Cardiac muscle cell (in vitro differentiated cells and primary cell): Measurements from ENCODE around the gene CLEC12A. TPM values are rescaled to one million over a fixed set of nuclear protein-coding genes. Genes with fewer than 3 reads are reported as not detected.
"Not testable (repeated sequence)": the region's sequence is repeated elsewhere in the genome, so short reads cannot be mapped to it uniquely, and the experiment has no call there.

Experiments used
- DNase-seq, 2 donors: peaks; one replicate each; pipeline versions ENCODE4 v3.0.0 to v3.0.0-alpha.2; 2010 to 2017; ENCODE audit warnings: low read depth in 1 of 2, low spot score in 1 of 2
- H3K27ac ChIP-seq: fragments of 200-600 bp; sonication (generic); 2 replicates; pipeline ENCODE4 v1.5.1; 2016
- H3K27me3 ChIP-seq: fragments of 200-600 bp; sonication (generic); 2 replicates; pipeline ENCODE4 v1.6.0; 2016; ENCODE audit warnings: control low read depth
- H3K36me3 ChIP-seq: fragments of 200-600 bp; sonication (generic); 2 replicates; pipeline ENCODE4 v1.5.1; 2016; ENCODE audit warnings: control low read depth
- H3K4me1 ChIP-seq: fragments of 200-600 bp; sonication (generic); 2 replicates; pipeline ENCODE4 v1.8.1; 2017; ENCODE audit warnings: low read depth, mild to moderate bottlenecking, mixed run types
- H3K4me3 ChIP-seq: fragments of 200-600 bp; sonication (generic); 2 replicates; pipeline ENCODE4 v1.5.1; 2016; ENCODE audit warnings: mild to moderate bottlenecking
- H3K9me3 ChIP-seq: fragments of 200-600 bp; sonication (generic); 2 replicates; pipeline ENCODE4 v1.5.1; 2017; ENCODE audit warnings: low read depth, mild to moderate bottlenecking, control low read depth
- polyA plus RNA-seq: library from polyadenylated mRNA; unstranded; fragments of >200 nt; fragmentation: Nextera tagmentation; extraction: Ambion mirVana; gene quantifications from 2 replicates; pipeline ENCODE4 v1.2.1, GENCODE V29; 2016
- total RNA-seq: library from RNA; depleted of rRNA; stranded (reverse); fragments of >200 nt; gene quantifications from 2 replicates; pipeline ENCODE4 v1.2.3, GENCODE V29; 2016
- TF ChIP-seq, protein P1 (sequence below): IDR thresholded peaks from 2 replicates; pipeline ENCODE4 v1.5.1; 2012; ENCODE audit warnings: low read depth, mild to moderate bottlenecking, low read length

CLEC12A gene
- total and polyA plus RNA-seq, 2 experiments from 2014 or later, result not detected

GRCh38 chr12:9951026-9951675 lies 20.1 kb upstream of the CLEC12A start:
- Histone ChIP-seq H3K27me3 (no peaks in the 10 kb centered on the region), H3K4me3 (no peak overlapping the region), H3K27ac (no peak overlapping the region), H3K9me3 (no peaks in the 10 kb centered on the region), H3K36me3 (no peaks in the 10 kb centered on the region), H3K4me1 (no peaks in the 10 kb centered on the region)
- TF ChIP-seq, protein P1, sequence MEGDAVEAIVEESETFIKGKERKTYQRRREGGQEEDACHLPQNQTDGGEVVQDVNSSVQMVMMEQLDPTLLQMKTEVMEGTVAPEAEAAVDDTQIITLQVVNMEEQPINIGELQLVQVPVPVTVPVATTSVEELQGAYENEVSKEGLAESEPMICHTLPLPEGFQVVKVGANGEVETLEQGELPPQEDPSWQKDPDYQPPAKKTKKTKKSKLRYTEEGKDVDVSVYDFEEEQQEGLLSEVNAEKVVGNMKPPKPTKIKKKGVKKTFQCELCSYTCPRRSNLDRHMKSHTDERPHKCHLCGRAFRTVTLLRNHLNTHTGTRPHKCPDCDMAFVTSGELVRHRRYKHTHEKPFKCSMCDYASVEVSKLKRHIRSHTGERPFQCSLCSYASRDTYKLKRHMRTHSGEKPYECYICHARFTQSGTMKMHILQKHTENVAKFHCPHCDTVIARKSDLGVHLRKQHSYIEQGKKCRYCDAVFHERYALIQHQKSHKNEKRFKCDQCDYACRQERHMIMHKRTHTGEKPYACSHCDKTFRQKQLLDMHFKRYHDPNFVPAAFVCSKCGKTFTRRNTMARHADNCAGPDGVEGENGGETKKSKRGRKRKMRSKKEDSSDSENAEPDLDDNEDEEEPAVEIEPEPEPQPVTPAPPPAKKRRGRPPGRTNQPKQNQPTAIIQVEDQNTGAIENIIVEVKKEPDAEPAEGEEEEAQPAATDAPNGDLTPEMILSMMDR, result no peak
- DNase-seq, result no peak

DNA sequence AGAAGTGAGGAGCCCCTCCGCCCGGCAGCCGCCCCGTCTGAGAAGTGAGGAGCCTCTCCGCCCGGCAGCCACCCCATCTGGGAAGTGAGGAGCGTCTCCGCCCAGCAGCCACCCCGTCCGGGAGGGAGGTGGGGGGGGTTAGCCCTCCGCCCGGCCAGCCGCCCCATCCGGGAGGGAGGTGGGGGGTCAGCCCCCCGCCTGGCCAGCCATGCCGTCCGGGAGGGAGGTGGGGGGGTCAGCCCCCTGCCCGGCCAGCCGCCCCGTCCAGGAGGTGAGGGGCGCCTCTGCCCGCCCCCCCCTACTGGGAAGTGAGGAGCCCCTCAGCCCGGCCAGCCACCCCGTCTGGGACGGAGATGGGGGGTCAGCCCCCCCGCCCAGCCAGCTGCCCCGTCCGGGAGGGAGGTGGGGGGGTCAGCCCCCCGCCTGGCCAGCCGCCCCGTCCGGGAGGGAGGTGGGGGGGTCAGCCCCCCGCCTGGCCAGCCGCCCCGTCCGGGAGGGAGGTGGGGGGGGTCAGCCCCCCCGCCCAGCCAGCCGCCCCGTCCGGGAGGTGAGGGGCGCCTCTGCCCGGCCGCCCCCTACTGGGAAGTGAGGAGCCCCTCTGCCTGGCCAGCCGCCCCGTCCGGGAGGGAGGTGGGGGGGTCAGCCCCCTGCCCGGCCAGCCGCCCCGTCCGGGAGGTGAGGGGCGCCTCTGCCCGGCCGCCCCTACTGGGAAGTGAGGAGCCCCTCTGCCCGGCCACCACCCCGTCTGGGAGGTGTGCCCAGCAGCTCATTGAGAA lies 18.1 kb upstream of the CLEC12A start:
- not testable (repeated sequence) for H3K4me3 ChIP-seq, H3K4me1 ChIP-seq, H3K27ac ChIP-seq, DNase-seq, H3K27me3 ChIP-seq, H3K36me3 ChIP-seq, H3K9me3 ChIP-seq

GRCh38 chr12:9957834-9958233 lies 13.4 kb upstream of the CLEC12A start:
- Histone ChIP-seq H3K36me3 (no peaks in the 10 kb centered on the region), H3K4me3 (no peak overlapping the region), H3K9me3 (no peaks in the 10 kb centered on the region), H3K4me1 (no peaks in the 10 kb centered on the region), H3K27me3 (no peaks in the 10 kb centered on the region), H3K27ac (no peak overlapping the region)
- no peak for DNase-seq
- TF ChIP-seq, protein P1, result no peak

DNA sequence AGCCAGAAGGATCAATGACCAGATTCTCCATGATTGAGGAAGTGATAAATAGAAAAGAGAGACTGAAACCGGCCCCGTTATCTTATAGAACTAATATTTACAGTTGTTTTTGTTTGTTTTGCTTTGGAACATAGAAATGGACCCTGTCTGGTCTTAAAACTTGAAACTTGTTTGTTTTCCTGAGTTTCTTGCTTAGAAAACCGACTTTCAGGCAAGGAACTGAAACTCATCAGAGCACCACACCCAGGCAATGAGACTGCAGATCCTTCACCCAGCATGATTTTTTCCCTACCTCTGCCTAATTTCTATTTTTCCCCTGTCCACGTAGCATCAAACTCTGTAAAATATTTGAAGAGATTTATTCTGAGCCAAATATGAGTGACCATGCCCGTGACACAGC lies 10.6 kb upstream of the CLEC12A start:
- TF ChIP-seq, protein P1, result no peak
- H3K36me3 ChIP-seq, result no peaks in the 10 kb centered on the region
- no peaks in the 10 kb centered on the region for H3K9me3 ChIP-seq
- no peak overlapping the region for H3K4me3 ChIP-seq
- H3K27me3 ChIP-seq, result no peaks in the 10 kb centered on the region
- no peaks in the 10 kb centered on the region for H3K4me1 ChIP-seq
- no peak overlapping the region for H3K27ac ChIP-seq
- no peak for DNase-seq

DNA sequence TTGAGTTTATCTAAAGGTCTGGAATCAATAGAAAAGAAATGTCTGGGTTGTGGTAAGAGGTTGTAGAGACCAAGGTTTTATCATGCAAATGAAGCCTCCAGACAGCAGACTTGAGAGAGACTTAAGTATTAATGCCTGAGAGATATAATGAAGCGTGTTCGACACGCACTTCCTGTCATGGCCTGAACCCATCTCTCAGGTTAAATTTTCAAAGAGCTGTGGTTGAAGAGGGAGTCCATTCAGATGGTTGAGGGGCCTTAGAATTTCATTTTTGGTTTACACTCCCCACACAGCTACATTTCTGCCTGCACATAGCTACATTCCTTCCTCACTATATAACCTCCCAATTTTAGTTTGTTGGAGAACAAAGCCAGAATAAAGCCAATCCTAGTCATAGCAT lies 10.1 kb upstream of the CLEC12A start:
- Histone ChIP-seq H3K9me3 (no peaks in the 10 kb centered on the region), H3K4me1 (no peaks in the 10 kb centered on the region), H3K36me3 (no peaks in the 10 kb centered on the region), H3K4me3 (no peak overlapping the region), H3K27me3 (no peaks in the 10 kb centered on the region), H3K27ac (no peak overlapping the region)
- DNase-seq, result no peak
- TF ChIP-seq, protein P1, result no peak

- H3K4me1 ChIP-seq, result no peaks in the 10 kb centered on the region
- no peaks in the 10 kb centered on the region for H3K27me3 ChIP-seq
- no peak overlapping the region for H3K27ac ChIP-seq
- H3K9me3 ChIP-seq, result no peaks in the 10 kb centered on the region
- no peaks in the 10 kb centered on the region for H3K36me3 ChIP-seq
- DNase-seq, result no peak
- H3K4me3 ChIP-seq, result no peak overlapping the region
- TF ChIP-seq, protein P1, result no peak
Observed at GRCh38 chr12:9961901-9962300, 9.3 kb upstream of the CLEC12A start.
